IMR-90 (cell line): ENCODE data around the gene TOP2B. TPM values are rescaled to one million over a fixed set of nuclear protein-coding genes. Genes with fewer than 3 reads are reported as not detected.

ENCODE experiments used
- ATAC-seq: fragments of 200-7000 bp; cut with Tn5 transposase; 2 replicates; pipeline ENCODE4 v1.9.1; 2020; ENCODE audit warnings: low read depth, mild to moderate bottlenecking, moderate library complexity
- BruUV-seq: library from RNA; stranded (reverse); fragments of 400-500 nt; replicated peaks from 2 replicates; lab custom pipeline; 2021; lab: Mats Ljungman, UMichigan
- CTCF ChIA-PET: fragments of 300-600 bp; formaldehyde crosslinking; extraction: SDS; loops from one replicate; lab custom pipeline; 2021; ENCODE audit warnings: antibody characterized with exemption; lab: Yijun Ruan, JAX
- POLR2A ChIA-PET: fragments of 300-600 bp; sonication (Branson Sonifier 250); formaldehyde crosslinking; loops from one replicate; lab custom pipeline; 2022; ENCODE audit warnings: antibody characterized with exemption; ENCODE audit not compliant: unreplicated experiment; lab: Charles Lee
- DNase-seq: peaks from one replicate; pipeline ENCODE4 v3.0.0; 2013
- H2AFZ ChIP-seq: replicated peaks from 2 replicates; pipeline ENCODE3; 2013; ENCODE audit warnings: low read length, mild to moderate bottlenecking; ENCODE audit not compliant: poor library complexity
- H2AK5ac ChIP-seq: 2 replicates; pipeline ENCODE4 v1.6.1; 2013; ENCODE audit warnings: low read depth, low read length, inconsistent platforms
- H2AK9ac ChIP-seq: replicated peaks from 2 replicates; pipeline ENCODE3; 2013; ENCODE audit warnings: mild to moderate bottlenecking, low read depth, low read length, moderate library complexity; ENCODE audit not compliant: poor library complexity
- H2BK120ac ChIP-seq: 2 replicates; pipeline ENCODE4 v1.6.1; 2013; ENCODE audit warnings: low read depth, low read length, inconsistent platforms
- H2BK15ac ChIP-seq: 3 replicates; pipeline ENCODE4 v1.6.1; 2013; ENCODE audit warnings: low read depth, low read length, inconsistent platforms
- H2BK20ac ChIP-seq: 2 replicates; pipeline ENCODE4 v1.6.1; 2013; ENCODE audit warnings: low read depth, mild to moderate bottlenecking, inconsistent platforms, low read length, moderate library complexity
- H2BK5ac ChIP-seq: 2 replicates; pipeline ENCODE4 v1.6.1; 2013; ENCODE audit warnings: mild to moderate bottlenecking, low read depth, low read length, inconsistent platforms; ENCODE audit not compliant: poor library complexity, severe bottlenecking
- H3K14ac ChIP-seq: replicated peaks from 2 replicates; pipeline ENCODE4 v1.6.1; 2013; ENCODE audit warnings: low read depth, low read length, inconsistent platforms
- H3K18ac ChIP-seq: 2 replicates; pipeline ENCODE4 v1.6.1; 2013; ENCODE audit warnings: low read depth, low read length, control low read depth
- H3K23ac ChIP-seq: 2 replicates; pipeline ENCODE4 v1.6.1; 2013; ENCODE audit warnings: low read depth, low read length, inconsistent platforms
- H3K27ac ChIP-seq: 2 replicates; pipeline ENCODE4 v1.5.1; 2013; ENCODE audit warnings: mild to moderate bottlenecking, control low read depth, low read length; ENCODE audit not compliant: insufficient read depth
- H3K27me3 ChIP-seq: 2 replicates; pipeline ENCODE4 v1.6.1; 2013; ENCODE audit warnings: low read length; ENCODE audit not compliant: control insufficient read depth, insufficient read depth
- H3K36me3 ChIP-seq: 2 replicates; pipeline ENCODE4 v1.6.1; 2013; ENCODE audit warnings: low read length, mixed read lengths; ENCODE audit not compliant: control insufficient read depth, insufficient read depth
- H3K4ac ChIP-seq: 2 replicates; pipeline ENCODE4 v1.6.1; 2013; ENCODE audit warnings: low read depth, low read length, inconsistent platforms
- H3K4me1 ChIP-seq: 2 replicates; pipeline ENCODE4 v1.6.1; 2013; ENCODE audit warnings: low read length, mixed read lengths; ENCODE audit not compliant: control insufficient read depth, insufficient read depth
- H3K4me2 ChIP-seq: 2 replicates; pipeline ENCODE4 v1.6.1; 2013; ENCODE audit warnings: low read depth, mild to moderate bottlenecking, control low read depth, low read length, moderate library complexity
- H3K4me3 ChIP-seq: 2 replicates; pipeline ENCODE4 v1.5.1; 2013; ENCODE audit warnings: low read depth, mild to moderate bottlenecking, control low read depth, low read length, moderate library complexity; ENCODE audit not compliant: insufficient read depth
- H3K56ac ChIP-seq: 2 replicates; pipeline ENCODE4 v1.6.1; 2013; ENCODE audit warnings: low read length, inconsistent platforms; ENCODE audit not compliant: insufficient read depth; ENCODE audit errors: extremely low read depth
- H3K79me1 ChIP-seq, 2 experiments: 2 replicates each; pipeline ENCODE4 v1.6.1; 2013; ENCODE audit warnings: low read length in 2 of 2, inconsistent platforms in 1 of 2, low read depth in 1 of 2
- H3K9ac ChIP-seq: 2 replicates; pipeline ENCODE4 v1.6.1; 2013; ENCODE audit warnings: low read depth, low read length, control low read depth
- H3K9me1 ChIP-seq: 2 replicates; pipeline ENCODE4 v1.6.1; 2013; ENCODE audit warnings: low read length, inconsistent platforms; ENCODE audit not compliant: insufficient read depth
- H3K9me3 ChIP-seq: 2 replicates; pipeline ENCODE4 v1.6.1; 2013; ENCODE audit warnings: low read length; ENCODE audit not compliant: control insufficient read depth, insufficient read depth
- H4K20me1 ChIP-seq: 2 replicates; pipeline ENCODE4 v1.6.1; 2013; ENCODE audit warnings: low read length, inconsistent platforms; ENCODE audit not compliant: insufficient read depth
- H4K5ac ChIP-seq: 2 replicates; pipeline ENCODE4 v1.6.1; 2013; ENCODE audit warnings: mild to moderate bottlenecking, low read depth, low read length, control low read depth
- H4K8ac ChIP-seq, 2 experiments: 2 replicates each; pipeline ENCODE4 v1.6.1; 2013; ENCODE audit warnings: low read depth in 2 of 2, low read length in 2 of 2, control low read depth in 1 of 2, inconsistent platforms in 1 of 2
- H4K91ac ChIP-seq: 2 replicates; pipeline ENCODE4 v1.6.1; 2013; ENCODE audit warnings: low read depth, low read length, inconsistent platforms; ENCODE audit not compliant: insufficient read depth
- CEBPB ChIP-seq: IDR thresholded peaks from 2 replicates; pipeline ENCODE4 v1.6.1; 2012; ENCODE audit warnings: low read depth, low read length, improper control_type of control experiment
- POLR2A ChIP-seq: IDR thresholded peaks from 2 replicates; pipeline ENCODE4 v1.6.1; 2012; ENCODE audit warnings: mild to moderate bottlenecking, low read depth, low read length
- WGBS, 2 experiments: methylation state at CpG; one replicate each; pipeline versions ENCODE4 v1.1.5 to v1.1.7; 2013; ENCODE audit warnings: missing lambda C conversion rate in 2 of 2; ENCODE audit not compliant: insufficient read length in 1 of 2; ENCODE audit errors: extremely low coverage in 2 of 2; 5-methylcytosine and 5-hydroxymethylcytosine counted together
- dilution Hi-C: fragments of 300-500 bp; cut with HindIII; formaldehyde crosslinking; loops from one replicate; pipeline ENCODE4 v1.14.3; 2018; ENCODE audit warnings: low sequenced_read_pairs; ENCODE audit not compliant: unreplicated experiment
- in situ Hi-C: fragments of 300-500 bp; cut with MboI; formaldehyde crosslinking; loops from 3 replicates; pipeline ENCODE4 v1.14.3; 2019; ENCODE audit warnings: low sequenced_read_pairs, inconsistent platforms, mixed read lengths
- intact Hi-C: fragments of 100-400 bp; cut with micrococcal nuclease; formaldehyde crosslinking; loops from 2 replicates; pipeline ENCODE4 v1.10.0; 2022
- polyA plus RNA-seq, 3 experiments: library from polyadenylated mRNA; depleted of rRNA; stranded (reverse); fragments of >200 nt; gene quantifications; 2 replicates each; pipeline ENCODE4 v1.2.3, GENCODE V29; 2012; ENCODE audit warnings: low replicate concordance in 1 of 3
- total RNA-seq: library from RNA; depleted of rRNA; stranded (reverse); fragments of >200 nt; gene quantifications from 2 replicates; pipeline ENCODE4 v1.2.3, GENCODE V29; 2012

Gene TOP2B
- total and polyA plus RNA-seq, 2 of the 4 experiments (the other 2 are of a cell fraction), result 45.5 to 53.4 TPM

DNA sequence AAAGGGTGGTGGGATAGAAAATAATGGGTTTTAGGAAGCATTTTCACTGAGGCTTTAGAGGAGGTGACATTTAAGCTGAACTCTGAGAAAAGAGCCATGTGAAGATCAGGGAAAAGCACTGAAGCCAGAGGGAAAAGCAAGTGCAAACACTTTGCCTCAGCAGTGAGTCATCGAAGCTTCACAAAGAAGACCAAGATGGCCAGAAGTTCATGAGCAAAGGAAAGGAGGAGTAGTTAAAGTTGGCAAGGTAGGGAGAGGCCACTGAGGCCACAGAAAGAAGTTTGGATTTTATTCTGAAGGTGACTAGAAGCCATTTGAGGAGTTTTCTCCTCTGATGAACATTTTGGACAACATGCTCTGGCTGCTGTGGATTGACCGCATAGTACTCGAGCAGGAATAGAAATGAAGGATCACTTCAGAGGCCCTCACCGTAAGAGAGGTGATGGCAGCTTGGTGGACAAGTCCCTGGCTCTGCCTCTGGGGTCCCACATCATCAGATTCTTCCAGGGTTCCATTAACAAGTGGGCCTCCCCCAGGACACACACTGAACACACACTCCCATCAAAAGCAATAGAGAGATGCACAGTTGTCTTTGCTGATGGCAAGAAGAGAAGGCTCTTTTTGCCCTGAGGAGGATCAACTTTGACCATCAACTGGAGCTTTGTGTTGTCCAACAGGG, 75.5 kb downstream of the TOP2B start:
- no peaks in the 10 kb centered on the region for H3K79me1 ChIP-seq
- H3K27me3 ChIP-seq, result no peaks in the 10 kb centered on the region
- dilution Hi-C loops (no loop called here), intact Hi-C loops (no loop called here), in situ Hi-C loops (loop anchor here (10.0 to 25.0 kb wide), 2 partner anchors 624 to 1327 kb away; no protein-coding TSS in a partner anchor)
- DNase-seq, result no peak
- H3K9ac ChIP-seq, result no peak overlapping the region
- H3K4me1 ChIP-seq, result peaks cover 3% of the 10 kb centered on the region
- no peak overlapping the region for H2BK15ac ChIP-seq
- no peak overlapping the region for H4K91ac ChIP-seq
- H3K18ac ChIP-seq, result no peak overlapping the region
- ATAC-seq, result no peak
- no peak overlapping the region for H3K23ac ChIP-seq
- H4K5ac ChIP-seq, result no peak overlapping the region
- no peaks in the 10 kb centered on the region for H3K36me3 ChIP-seq
- H4K20me1 ChIP-seq, result no peaks in the 10 kb centered on the region
- H3K4me3 ChIP-seq, result no peak overlapping the region
- no peak overlapping the region for H3K56ac ChIP-seq
- H2AFZ ChIP-seq, result no peak overlapping the region
- no peak overlapping the region for H4K8ac ChIP-seq
- no peaks in the 10 kb centered on the region for H3K9me3 ChIP-seq
- no peak overlapping the region for H2AK9ac ChIP-seq
- BruUV-seq, result no TSS peak
- no peak overlapping the region for H2BK120ac ChIP-seq
- H3K4ac ChIP-seq, result no peak overlapping the region
- 100% methylated on average over 2 of the region's 4 CpGs; no CpG with 5 or more reads in 1 of the 2 experiments for WGBS, 2 experiments
- peaks cover 5% of the 10 kb centered on the region; the same call in 1 of the 2 replicates for H3K9me1 ChIP-seq
- ChIA-PET CTCF (interaction anchor here (1.0 kb wide), 1 partner anchor 15 kb away, joined by 3 read pairs; no protein-coding TSS in a partner anchor), POLR2A (no interaction called here)
- no peak overlapping the region for H2BK5ac ChIP-seq
- H3K27ac ChIP-seq, result no peak overlapping the region
- H2AK5ac ChIP-seq, result no peak overlapping the region
- no peak overlapping the region for H3K14ac ChIP-seq
- H2BK20ac ChIP-seq, result no peak overlapping the region
- no peak overlapping the region for H3K4me2 ChIP-seq
- no peak for TF ChIP-seq POLR2A
- TF ChIP-seq CEBPB, result no peak
